SK-N-SH treated with all-trans-retinoic acid at 6 μM for 48 hours (cell line): Measurements from ENCODE around the gene PDZD2.

Experiments
- ATAC-seq: fragments of 200-7000 bp; cut with Tn5 transposase; 3 replicates; pipeline ENCODE4 v1.9.1; 2020; ENCODE audit warnings: mild to moderate bottlenecking, moderate library complexity
- ARNTL ChIP-seq: fragments of 450-650 bp; formaldehyde crosslinking; IDR thresholded peaks from 2 replicates; pipeline ENCODE4 v1.5.0; 2020; ENCODE audit warnings: low read depth, mild to moderate bottlenecking, moderate library complexity, borderline replicate concordance
- BACH2 ChIP-seq: fragments of 250-450 bp; sonication (Bioruptor Pico); IDR thresholded peaks from 2 replicates; pipeline ENCODE4 v1.9.0; 2021; ENCODE audit warnings: mild to moderate bottlenecking, borderline replicate concordance
- CREB5 ChIP-seq: fragments of 250-450 bp; sonication (Bioruptor Pico); IDR thresholded peaks from 2 replicates; pipeline ENCODE4 v1.5.1; 2020; ENCODE audit warnings: low read depth, mild to moderate bottlenecking, moderate library complexity
- CSDC2 ChIP-seq: fragments of 250-450 bp; sonication (Bioruptor Pico); IDR thresholded peaks from 2 replicates; pipeline ENCODE4 v1.5.0; 2020; ENCODE audit warnings: mild to moderate bottlenecking, moderate library complexity
- ESRRG ChIP-seq: fragments of 250-450 bp; sonication (Bioruptor Pico); IDR thresholded peaks from 2 replicates; pipeline ENCODE4 v1.6.1; 2021; ENCODE audit warnings: mild to moderate bottlenecking
- OSR1 ChIP-seq: fragments of 250-450 bp; sonication (Bioruptor Pico); IDR thresholded peaks from 2 replicates; pipeline ENCODE4 v1.8.0; 2022; ENCODE audit warnings: moderate library complexity, mild to moderate bottlenecking, inconsistent platforms
- RARB ChIP-seq: fragments of 250-450 bp; sonication (Bioruptor Pico); IDR thresholded peaks from 2 replicates; pipeline ENCODE4 v1.8.0; 2021; ENCODE audit warnings: mild to moderate bottlenecking, moderate library complexity
- TCF4 ChIP-seq: fragments of 250-450 bp; sonication (Bioruptor Pico); IDR thresholded peaks from 2 replicates; pipeline ENCODE4 v1.8.0; 2021; ENCODE audit warnings: mild to moderate bottlenecking, moderate library complexity, borderline replicate concordance
- TOX ChIP-seq: fragments of 250-450 bp; sonication (Bioruptor Pico); IDR thresholded peaks from 2 replicates; pipeline ENCODE4 v1.8.0; 2021; ENCODE audit warnings: mild to moderate bottlenecking, moderate library complexity, borderline replicate concordance
- TSHZ2 ChIP-seq: fragments of 250-450 bp; sonication (Bioruptor Pico); IDR thresholded peaks from 2 replicates; pipeline ENCODE4 v1.5.0; 2020; ENCODE audit warnings: mild to moderate bottlenecking, moderate library complexity
- ZC3H10 ChIP-seq: fragments of 250-450 bp; sonication (Bioruptor Pico); IDR thresholded peaks from 2 replicates; pipeline ENCODE4 v1.5.1; 2021; ENCODE audit warnings: mild to moderate bottlenecking, moderate library complexity
- ZFP3 ChIP-seq: fragments of 250-450 bp; sonication (Bioruptor Pico); IDR thresholded peaks from 2 replicates; pipeline ENCODE4 v1.5.0; 2020; ENCODE audit warnings: mild to moderate bottlenecking, moderate library complexity
- ZFP30 ChIP-seq: fragments of 450-650 bp; formaldehyde crosslinking; IDR thresholded peaks from 2 replicates; pipeline ENCODE4 v1.5.0; 2022; ENCODE audit warnings: mild to moderate bottlenecking, moderate library complexity
- ZNF565 ChIP-seq: fragments of 450-650 bp; formaldehyde crosslinking; conservative IDR thresholded peaks from 2 replicates; pipeline ENCODE4 v1.5.0; 2020; ENCODE audit warnings: low read depth, mild to moderate bottlenecking, moderate library complexity
- ZNF70 ChIP-seq: fragments of 450-650 bp; formaldehyde crosslinking; IDR thresholded peaks from 2 replicates; pipeline ENCODE4 v1.5.0; 2020; ENCODE audit warnings: mild to moderate bottlenecking, moderate library complexity
- ZNF8 ChIP-seq: fragments of 450-650 bp; formaldehyde crosslinking; IDR thresholded peaks from 2 replicates; pipeline ENCODE4 v1.5.0; 2020; ENCODE audit warnings: mild to moderate bottlenecking, moderate library complexity
- TF ChIP-seq, protein P1 (sequence below): fragments of 250-450 bp; sonication (Bioruptor Pico); IDR thresholded peaks from 2 replicates; pipeline ENCODE4 v1.8.0; 2021; ENCODE audit warnings: low read depth, mild to moderate bottlenecking, moderate library complexity, borderline replicate concordance
- TF ChIP-seq, protein P2 (sequence below): fragments of 250-450 bp; sonication (Bioruptor Pico); IDR thresholded peaks from 2 replicates; pipeline ENCODE4 v1.8.0; 2020; ENCODE audit warnings: mild to moderate bottlenecking, moderate library complexity, borderline replicate concordance

PDZD2 gene

GRCh38 chr5:31931874-31932273 is 292.9 kb downstream of the PDZD2 start:
- TF ChIP-seq ESRRG (CRISPR knock-in tag) = no peak
- no peak for TF ChIP-seq ZNF8 (CRISPR knock-in tag)
- no peak for TF ChIP-seq TCF4 (CRISPR knock-in tag)
- no peak for TF ChIP-seq ZFP3 (CRISPR knock-in tag)
- no peak for TF ChIP-seq OSR1 (CRISPR knock-in tag)
- no peak for ATAC-seq

GRCh38 chr5:31934156-31934555 is 295.2 kb downstream of the PDZD2 start:
- no peak for ATAC-seq
- TF ChIP-seq, protein P1, sequence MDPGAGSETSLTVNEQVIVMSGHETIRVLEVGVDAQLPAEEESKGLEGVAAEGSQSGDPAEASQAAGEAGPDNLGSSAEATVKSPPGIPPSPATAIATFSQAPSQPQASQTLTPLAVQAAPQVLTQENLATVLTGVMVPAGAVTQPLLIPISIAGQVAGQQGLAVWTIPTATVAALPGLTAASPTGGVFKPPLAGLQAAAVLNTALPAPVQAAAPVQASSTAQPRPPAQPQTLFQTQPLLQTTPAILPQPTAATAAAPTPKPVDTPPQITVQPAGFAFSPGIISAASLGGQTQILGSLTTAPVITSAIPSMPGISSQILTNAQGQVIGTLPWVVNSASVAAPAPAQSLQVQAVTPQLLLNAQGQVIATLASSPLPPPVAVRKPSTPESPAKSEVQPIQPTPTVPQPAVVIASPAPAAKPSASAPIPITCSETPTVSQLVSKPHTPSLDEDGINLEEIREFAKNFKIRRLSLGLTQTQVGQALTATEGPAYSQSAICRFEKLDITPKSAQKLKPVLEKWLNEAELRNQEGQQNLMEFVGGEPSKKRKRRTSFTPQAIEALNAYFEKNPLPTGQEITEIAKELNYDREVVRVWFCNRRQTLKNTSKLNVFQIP (CRISPR knock-in tag) = no peak
- TF ChIP-seq ZNF70 (CRISPR knock-in tag) (no peak), ZC3H10 (CRISPR knock-in tag) (no peak), ZFP3 (CRISPR knock-in tag) (no peak)

DNA sequence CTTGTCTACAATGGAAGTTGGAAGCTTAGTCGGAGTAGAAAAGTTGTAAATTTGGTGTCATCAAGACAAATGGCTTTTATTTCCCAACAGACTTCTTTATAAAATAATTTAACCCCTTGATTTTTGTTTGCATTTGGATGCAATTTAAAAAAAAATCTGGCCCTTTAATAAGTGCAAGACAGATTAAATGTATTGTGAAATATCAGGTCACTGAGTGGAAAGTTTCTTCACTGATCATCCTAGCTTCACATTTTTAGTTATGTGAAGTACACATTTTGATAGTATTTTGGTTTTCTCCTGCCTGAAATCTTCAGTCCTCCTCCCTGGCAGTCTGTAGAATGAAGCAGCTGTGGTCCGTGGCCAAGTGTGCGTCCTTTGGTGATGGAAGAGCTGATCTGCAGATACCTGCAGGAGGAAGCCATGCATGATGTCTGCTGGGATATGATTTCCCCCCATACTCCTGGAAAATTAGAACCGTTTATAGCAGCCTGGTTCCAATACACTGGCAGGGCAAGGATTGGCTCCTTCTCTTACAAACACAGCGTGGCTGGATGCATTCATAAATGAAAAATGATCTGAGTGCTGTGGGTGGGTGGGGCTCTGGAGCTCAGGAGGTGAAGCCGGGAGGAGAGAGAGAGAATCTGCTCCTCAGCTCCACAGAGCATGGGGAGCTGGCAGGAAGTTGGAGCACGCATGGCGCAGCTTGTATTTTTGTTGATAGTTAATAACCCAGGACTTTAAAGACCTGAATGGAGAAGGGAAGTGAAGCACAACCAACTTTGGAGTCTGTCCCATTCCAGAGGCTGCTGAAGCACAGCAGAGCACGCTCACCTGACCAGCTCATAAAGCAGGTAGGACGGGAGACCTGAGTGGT is 296.8 kb downstream of the PDZD2 start:
- TF ChIP-seq TCF4 (CRISPR knock-in tag) (no peak), BACH2 (CRISPR knock-in tag) (no peak), ZNF70 (CRISPR knock-in tag) (no peak), CSDC2 (no peak), ZC3H10 (CRISPR knock-in tag) (no peak), ZFP30 (no peak), TOX (CRISPR knock-in tag) (no peak), ARNTL (no peak), TSHZ2 (CRISPR knock-in tag) (no peak), CREB5 (no peak)
- TF ChIP-seq, protein P1 (CRISPR knock-in tag) = no peak
- ATAC-seq = no peak

DNA sequence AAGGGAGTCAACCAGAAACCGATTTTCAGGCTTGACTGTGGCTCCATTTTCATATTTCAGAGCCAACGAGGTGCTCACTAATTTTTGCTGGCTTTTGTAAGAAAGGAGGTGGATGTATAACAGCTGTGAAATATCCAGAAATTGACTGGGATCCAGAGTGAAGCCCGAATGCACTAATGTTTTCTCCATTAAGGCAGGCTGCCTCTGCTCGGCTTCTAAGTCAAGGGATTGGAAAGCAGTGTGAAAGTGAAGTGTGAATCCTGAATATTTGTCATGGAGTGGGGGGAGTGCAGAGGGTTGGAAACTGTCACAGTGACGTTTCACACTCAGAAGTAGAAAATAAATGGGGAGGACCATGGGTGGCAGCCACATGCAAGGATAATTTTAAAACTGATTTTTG is 297.8 kb downstream of the PDZD2 start:
- no peak for ATAC-seq
- TF ChIP-seq RARB (CRISPR knock-in tag) (no peak), CREB5 (no peak), ZNF565 (CRISPR knock-in tag) (no peak), TCF4 (CRISPR knock-in tag) (no peak), ZNF8 (CRISPR knock-in tag) (no peak), BACH2 (CRISPR knock-in tag) (no peak), ARNTL (no peak)
- TF ChIP-seq, protein P2, sequence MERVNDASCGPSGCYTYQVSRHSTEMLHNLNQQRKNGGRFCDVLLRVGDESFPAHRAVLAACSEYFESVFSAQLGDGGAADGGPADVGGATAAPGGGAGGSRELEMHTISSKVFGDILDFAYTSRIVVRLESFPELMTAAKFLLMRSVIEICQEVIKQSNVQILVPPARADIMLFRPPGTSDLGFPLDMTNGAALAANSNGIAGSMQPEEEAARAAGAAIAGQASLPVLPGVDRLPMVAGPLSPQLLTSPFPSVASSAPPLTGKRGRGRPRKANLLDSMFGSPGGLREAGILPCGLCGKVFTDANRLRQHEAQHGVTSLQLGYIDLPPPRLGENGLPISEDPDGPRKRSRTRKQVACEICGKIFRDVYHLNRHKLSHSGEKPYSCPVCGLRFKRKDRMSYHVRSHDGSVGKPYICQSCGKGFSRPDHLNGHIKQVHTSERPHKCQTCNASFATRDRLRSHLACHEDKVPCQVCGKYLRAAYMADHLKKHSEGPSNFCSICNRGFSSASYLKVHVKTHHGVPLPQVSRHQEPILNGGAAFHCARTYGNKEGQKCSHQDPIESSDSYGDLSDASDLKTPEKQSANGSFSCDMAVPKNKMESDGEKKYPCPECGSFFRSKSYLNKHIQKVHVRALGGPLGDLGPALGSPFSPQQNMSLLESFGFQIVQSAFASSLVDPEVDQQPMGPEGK = no peak
